T-helper 9 cell (primary cell): Measurements from ENCODE around the gene FOXK2.

Source experiments
- DNase-seq: peaks from one replicate; pipeline ENCODE4 v3.0.0-alpha.2; 2020
- total RNA-seq, 2 donors: gene quantifications; one replicate each; lab custom pipeline; 2026; lab: John Stamatoyannopoulos, UW

Gene FOXK2
- total RNA-seq, result 45.9 to 86.2 reads per million in 2 donors

- DNase-seq, result peak; percentile 92
These were observed at the start of gene FOXK2 for GRCh38 chr17:82518826-82519810. Gene FOXK2 (plus strand): TSS chr17:82519732. CDS start chr17:82519889, 157 bp downstream.

GRCh38 chr17:82470065-82470464 lies 49.5 kb upstream of the FOXK2 start:
- DNase-seq, result no peak

- no peak for DNase-seq
These were observed 45.1 kb upstream of the FOXK2 start for GRCh38 chr17:82474223-82475010.

- DNase-seq, result no peak
These were observed 44.1 kb upstream of the FOXK2 start for GRCh38 chr17:82475458-82475857.

- DNase-seq, result no peak
These were observed 41.6 kb upstream of the FOXK2 start for GRCh38 chr17:82477934-82478333.

GRCh38 chr17:82479602-82480001 lies 39.9 kb upstream of the FOXK2 start:
- no peak for DNase-seq

GRCh38 chr17:82480318-82480717 lies 39.2 kb upstream of the FOXK2 start:
- DNase-seq, result no peak

GRCh38 chr17:82483204-82483660 lies 36.3 kb upstream of the FOXK2 start:
- DNase-seq, result no peak

GRCh38 chr17:82483836-82484235 lies 35.7 kb upstream of the FOXK2 start:
- DNase-seq, result no peak

GRCh38 chr17:82486231-82487094 lies 33.1 kb upstream of the FOXK2 start:
- no peak for DNase-seq

GRCh38 chr17:82487910-82488309 lies 31.6 kb upstream of the FOXK2 start:
- DNase-seq, result no peak

GRCh38 chr17:82489117-82489516 lies 30.4 kb upstream of the FOXK2 start:
- no peak for DNase-seq

- no peak for DNase-seq
These were observed 29.6 kb upstream of the FOXK2 start for GRCh38 chr17:82489851-82490511.

GRCh38 chr17:82490512-82491195 lies 28.9 kb upstream of the FOXK2 start:
- DNase-seq, result no peak

GRCh38 chr17:82491196-82491530 lies 28.4 kb upstream of the FOXK2 start:
- no peak for DNase-seq

- no peak for DNase-seq
These were observed 28.0 kb upstream of the FOXK2 start for GRCh38 chr17:82491533-82491932.

GRCh38 chr17:82492643-82493225 lies 26.8 kb upstream of the FOXK2 start:
- DNase-seq, result no peak

- no peak for DNase-seq
These were observed 26.2 kb upstream of the FOXK2 start for GRCh38 chr17:82493226-82493781.

- peak; percentile 77 for DNase-seq
These were observed 25.1 kb upstream of the FOXK2 start for GRCh38 chr17:82494236-82495055.
